Measurements from ENCODE around the gene KRT28. TPM values are rescaled to one million over a fixed set of nuclear protein-coding genes. Genes with fewer than 3 reads are reported as not detected.

Gene KRT28
- total and polyA plus RNA-seq, 11 donors, result not detected

DNA sequence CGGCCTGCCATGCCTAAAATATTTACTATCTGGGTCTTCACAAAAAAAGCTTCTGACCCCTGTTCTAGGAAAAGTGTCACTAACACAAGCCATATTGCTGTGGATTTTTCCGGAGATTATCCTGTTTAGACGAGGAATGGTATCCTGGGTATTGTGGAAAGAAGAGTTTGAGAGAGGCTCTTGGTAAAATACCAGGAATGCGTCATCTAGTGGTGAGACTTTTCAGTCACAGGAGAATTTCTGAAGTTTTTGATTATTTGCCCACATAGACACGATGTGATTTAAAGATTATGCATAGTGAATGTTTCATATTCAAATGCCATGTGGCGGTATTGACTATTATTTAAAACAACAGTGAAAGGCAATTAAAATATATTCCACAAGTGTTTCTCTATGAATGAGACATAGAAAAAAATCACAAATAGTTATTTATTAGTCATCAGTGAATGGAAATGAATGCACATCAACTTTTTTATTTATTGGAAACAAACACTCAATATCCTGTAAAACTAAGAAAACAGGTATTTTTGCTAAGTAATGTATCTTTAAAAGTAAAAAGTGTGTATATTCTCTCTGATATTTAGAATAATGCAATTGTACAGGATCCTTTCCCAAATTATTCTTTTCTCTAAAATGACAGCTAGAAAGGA, 7.8 kb downstream of the KRT28 start:
- DNase-seq (no peak), ATAC-seq (no peak)
- H3K36me3 ChIP-seq, result no peaks in the 10 kb centered on the region
- H3K27me3 ChIP-seq, result peaks cover 0 to 14% (median 0%) of the 10 kb centered on the region in 9 donors
- TF ChIP-seq, protein P1, sequence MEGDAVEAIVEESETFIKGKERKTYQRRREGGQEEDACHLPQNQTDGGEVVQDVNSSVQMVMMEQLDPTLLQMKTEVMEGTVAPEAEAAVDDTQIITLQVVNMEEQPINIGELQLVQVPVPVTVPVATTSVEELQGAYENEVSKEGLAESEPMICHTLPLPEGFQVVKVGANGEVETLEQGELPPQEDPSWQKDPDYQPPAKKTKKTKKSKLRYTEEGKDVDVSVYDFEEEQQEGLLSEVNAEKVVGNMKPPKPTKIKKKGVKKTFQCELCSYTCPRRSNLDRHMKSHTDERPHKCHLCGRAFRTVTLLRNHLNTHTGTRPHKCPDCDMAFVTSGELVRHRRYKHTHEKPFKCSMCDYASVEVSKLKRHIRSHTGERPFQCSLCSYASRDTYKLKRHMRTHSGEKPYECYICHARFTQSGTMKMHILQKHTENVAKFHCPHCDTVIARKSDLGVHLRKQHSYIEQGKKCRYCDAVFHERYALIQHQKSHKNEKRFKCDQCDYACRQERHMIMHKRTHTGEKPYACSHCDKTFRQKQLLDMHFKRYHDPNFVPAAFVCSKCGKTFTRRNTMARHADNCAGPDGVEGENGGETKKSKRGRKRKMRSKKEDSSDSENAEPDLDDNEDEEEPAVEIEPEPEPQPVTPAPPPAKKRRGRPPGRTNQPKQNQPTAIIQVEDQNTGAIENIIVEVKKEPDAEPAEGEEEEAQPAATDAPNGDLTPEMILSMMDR (IDR thresholded peaks at IDR 0.05), result peak; percentile 26 to 67 (median 52)
- no peak for TF ChIP-seq POLR2A (IDR thresholded peaks at IDR 0.05)
- intact Hi-C loops (cut with DNase I), result loop anchor here in 9 of 10 donors (2.0 to 10.0 kb wide), 5 partner anchors 147 to 415 kb away; partner anchors contain the start of gene SMARCE1 (in 1 of the 9)
- peaks cover 0 to 10% (median 0%) of the 10 kb centered on the region in 12 donors for H3K4me1 ChIP-seq
- 35 to 41% (median 37%) methylated on average over 6 of the region's 6 CpGs for WGBS, 4 donors
- no peak overlapping the region for H3K27ac ChIP-seq
- H3K4me3 ChIP-seq, result no peak overlapping the region
- H3K9me3 ChIP-seq, result no peaks in the 10 kb centered on the region

DNA sequence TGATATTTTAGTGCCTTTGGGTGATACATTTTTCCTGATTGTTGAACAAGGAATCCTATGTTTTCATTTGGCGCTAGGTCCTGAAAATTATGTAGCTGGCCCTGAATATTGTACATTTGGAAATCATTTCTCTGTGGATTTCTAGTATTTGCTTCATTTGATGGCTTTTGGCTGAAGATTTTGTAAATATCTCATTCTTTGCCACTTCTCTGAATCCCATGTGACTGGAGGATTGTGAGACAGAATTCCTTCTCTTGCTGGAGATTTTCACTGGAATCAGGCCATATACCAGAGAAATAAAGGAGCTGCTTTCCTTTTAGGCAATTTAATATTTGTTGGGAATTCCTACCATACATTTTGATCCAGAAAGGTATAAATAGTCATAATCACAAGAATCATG, 8.6 kb downstream of the KRT28 start:
- Histone ChIP-seq H3K4me3 (no peak overlapping the region), H3K9me3 (no peaks in the 10 kb centered on the region), H3K4me1 (peaks cover 0 to 10% (median 0%) of the 10 kb centered on the region in 12 donors), H3K27ac (no peak overlapping the region), H3K36me3 (no peaks in the 10 kb centered on the region), H3K27me3 (peaks cover 0 to 11% (median 0%) of the 10 kb centered on the region in 9 donors)
- 65 to 86% (median 76%) methylated on average over 1 of the region's 1 CpG for WGBS, 4 donors
- DNase-seq, result no peak
- TF ChIP-seq, protein P1 (IDR thresholded peaks at IDR 0.05), result no peak
- no peak for TF ChIP-seq POLR2A (IDR thresholded peaks at IDR 0.05)
- intact Hi-C loops (cut with DNase I), result loop anchor here in 9 of 10 donors (2.0 to 10.0 kb wide), 5 partner anchors 146 to 416 kb away; partner anchors contain the start of gene SMARCE1 (in 1 of the 9)
- ATAC-seq, result no peak

DNA sequence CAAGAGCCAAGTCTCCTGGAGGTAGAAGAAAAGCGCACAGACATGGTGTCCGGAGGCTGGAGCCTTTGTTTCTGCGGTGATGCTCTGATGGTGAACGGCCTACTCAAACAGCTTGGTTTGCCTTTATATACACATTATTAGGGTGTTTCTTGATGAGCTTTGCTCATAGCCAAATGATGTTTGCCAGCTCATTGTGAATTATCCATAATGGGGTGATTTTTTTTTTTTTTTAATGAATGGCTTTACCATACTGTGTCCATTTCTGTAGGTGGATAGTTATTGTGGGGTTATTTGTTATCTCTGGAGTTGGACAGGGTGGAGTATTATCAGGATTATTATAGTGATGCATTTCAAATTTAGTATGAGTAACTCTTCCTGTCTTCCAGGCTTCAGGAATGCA, 17.3 kb downstream of the KRT28 start, which contains the start of gene KRT27:
KRT27 (minus strand) TSS at position 101 of the 400 bp plus-strand sequence; CDS start at position 44, 57 bp downstream.
- 95 to 100% (median 98%) methylated on average over 4 of the region's 4 CpGs for WGBS, 4 donors
- TF ChIP-seq, protein P1 (IDR thresholded peaks at IDR 0.05), result no peak
- TF ChIP-seq POLR2A (IDR thresholded peaks at IDR 0.05), result no peak
- Histone ChIP-seq H3K27me3 (peaks cover 0 to 37% (median 17%) of the 10 kb centered on the region in 9 donors), H3K9me3 (no peaks in the 10 kb centered on the region), H3K36me3 (no peaks in the 10 kb centered on the region), H3K4me1 (no peaks in the 10 kb centered on the region), H3K4me3 (no peak within 1 kb of the TSS), H3K27ac (no peak within 1 kb of the TSS)
- intact Hi-C loops (cut with DNase I), result loop anchor here in 1 of 10 donors (10.0 kb wide), 1 partner anchor 128 kb away; no protein-coding TSS in a partner anchor
- no peak for ATAC-seq
- DNase-seq, result no peak

DNA sequence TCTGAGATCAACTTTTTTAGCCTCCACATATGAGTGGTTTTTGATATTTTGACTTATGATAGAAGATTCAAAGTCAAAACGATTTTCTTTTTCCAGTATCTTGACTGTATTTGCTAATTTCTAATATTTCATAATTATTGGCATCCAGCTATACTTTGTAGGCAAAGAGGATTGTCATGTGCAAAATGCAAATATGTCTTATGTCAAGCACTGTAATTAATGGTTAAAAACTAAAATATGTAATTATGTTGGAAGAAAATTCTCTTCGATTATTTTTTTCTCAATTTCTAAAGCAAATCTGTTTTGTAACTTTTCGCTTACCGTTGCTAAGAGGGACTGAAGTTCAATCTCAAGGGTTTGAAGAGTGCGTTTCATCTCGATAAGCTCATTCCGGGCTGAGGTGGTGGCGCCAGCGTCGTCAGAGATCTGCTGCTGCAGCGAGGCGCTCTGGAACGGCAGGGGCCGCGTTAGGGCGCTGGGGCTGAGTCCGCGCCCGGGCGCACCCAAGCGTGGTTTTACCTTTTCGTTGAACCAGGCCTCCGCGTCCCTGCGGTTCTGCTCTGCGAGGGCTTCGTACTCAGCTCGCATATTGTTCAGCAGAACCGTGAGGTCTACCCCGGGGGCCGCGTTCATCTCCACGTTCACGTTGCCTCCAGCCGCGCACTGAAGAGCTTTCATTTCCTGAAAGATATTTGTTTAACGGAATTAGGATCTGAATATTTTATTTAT, 20.4 kb downstream of the KRT28 start:
- H3K27me3 ChIP-seq, result peaks cover 0 to 49% (median 17%) of the 10 kb centered on the region in 9 donors
- H3K4me1 ChIP-seq, result no peaks in the 10 kb centered on the region
- peak in 1 of 5 donors; percentile 21 for DNase-seq
- no peaks in the 10 kb centered on the region for H3K9me3 ChIP-seq
- intact Hi-C loops (cut with DNase I), result no loop called here
- H3K4me3 ChIP-seq, result peak overlapping the region in 3 of 12 donors; percentile 10 to 43 (median 17)
- no peaks in the 10 kb centered on the region for H3K36me3 ChIP-seq
- 26 to 37% (median 31%) methylated on average over 37 of the region's 37 CpGs for WGBS, 4 donors
- TF ChIP-seq POLR2A (IDR thresholded peaks at IDR 0.05), result no peak
- TF ChIP-seq, protein P1 (IDR thresholded peaks at IDR 0.05), result no peak
- no peak overlapping the region for H3K27ac ChIP-seq
- ATAC-seq, result no peak

Data from heart left ventricle (tissue), 16 donors.